NOMO-1 (cell line): ENCODE measurements around the gene SULT2B1.
"Not testable (repeated sequence)": the region's sequence is repeated elsewhere in the genome, so short reads cannot be mapped to it uniquely, and the experiment has no call there.

Experiments used
- DNase-seq, 2 experiments: peaks; one replicate each; lab custom pipeline; 2025; ENCODE audit not compliant: unreplicated experiment in 2 of 2; lab: John Stamatoyannopoulos, UW

Gene SULT2B1

GRCh38 chr19:48556825-48557224, 4.9 kb downstream of the SULT2B1 start:
- DNase-seq, result no peak

GRCh38 chr19:48558018-48558684, 6.2 kb downstream of the SULT2B1 start:
- no peak for DNase-seq

DNA sequence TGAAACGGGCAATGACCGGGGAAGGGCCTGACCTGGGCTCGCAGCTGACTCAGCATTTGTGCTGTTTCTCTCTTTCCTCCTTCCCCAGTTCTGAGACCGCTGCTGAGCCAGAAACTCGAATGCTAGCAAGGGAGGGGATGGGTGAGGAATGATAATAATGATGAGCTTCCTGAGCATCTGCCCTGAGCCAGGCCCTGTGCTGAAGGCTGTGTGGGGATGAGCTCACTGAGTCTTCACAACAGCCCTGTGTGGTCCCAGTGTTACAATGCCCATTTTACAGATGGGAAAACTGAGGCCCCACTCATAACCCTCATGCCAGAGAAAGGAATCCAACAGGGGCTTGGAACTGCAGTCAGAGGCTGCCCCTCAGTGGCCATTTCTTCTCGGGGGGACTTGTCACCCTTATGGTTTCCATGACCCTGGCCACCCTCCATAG, 8.1 kb downstream of the SULT2B1 start:
- no peak for DNase-seq

- DNase-seq, result no peak
Measured at GRCh38 chr19:48561412-48561811, 9.4 kb downstream of the SULT2B1 start.

- DNase-seq, result no peak
Measured at GRCh38 chr19:48565090-48565489, 13.1 kb downstream of the SULT2B1 start.

GRCh38 chr19:48568345-48568886, 16.4 kb downstream of the SULT2B1 start:
- DNase-seq, result no peak

- DNase-seq, result no peak
Measured at GRCh38 chr19:48569814-48570213, 17.8 kb downstream of the SULT2B1 start.

DNA sequence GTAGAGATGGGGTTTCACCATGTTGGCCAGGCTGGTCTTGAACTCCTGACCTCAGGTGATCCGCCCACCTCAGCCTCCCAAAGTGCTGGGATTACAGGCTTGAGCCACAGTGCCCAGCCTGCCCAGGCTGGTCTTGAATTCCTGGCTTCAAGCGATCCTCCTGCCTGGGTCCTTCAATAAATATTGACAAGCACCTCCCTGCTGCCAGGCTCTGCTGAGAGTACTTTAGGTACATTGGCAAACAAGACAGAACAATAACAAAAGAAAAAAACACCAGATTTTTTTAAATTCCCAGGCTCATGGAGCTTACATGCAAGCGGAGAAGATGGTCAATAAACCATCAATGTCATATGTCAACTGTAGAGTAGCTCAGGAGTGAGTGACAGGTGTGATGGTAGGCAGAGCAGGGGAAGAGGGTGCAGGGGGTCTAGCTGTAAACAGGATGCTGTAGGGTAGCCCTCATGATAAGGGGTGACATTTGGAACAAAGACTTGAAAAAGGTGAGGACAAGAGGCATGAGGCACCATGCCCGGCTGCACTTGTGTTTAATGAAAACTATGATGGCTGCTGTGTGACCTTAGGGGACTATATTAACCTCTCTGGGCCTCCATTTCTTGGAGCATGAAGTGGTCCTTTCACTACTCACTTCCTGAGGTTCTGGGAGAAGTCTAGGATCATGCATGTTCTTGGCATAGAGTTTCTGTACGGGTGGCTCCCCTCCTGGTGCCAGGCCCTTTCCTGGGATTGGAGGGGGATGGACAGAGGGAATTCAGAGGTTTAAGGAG, 19.6 kb downstream of the SULT2B1 start:
- no peak for DNase-seq

- DNase-seq, result no peak
Measured at GRCh38 chr19:48573163-48573505, 21.2 kb downstream of the SULT2B1 start.

DNA sequence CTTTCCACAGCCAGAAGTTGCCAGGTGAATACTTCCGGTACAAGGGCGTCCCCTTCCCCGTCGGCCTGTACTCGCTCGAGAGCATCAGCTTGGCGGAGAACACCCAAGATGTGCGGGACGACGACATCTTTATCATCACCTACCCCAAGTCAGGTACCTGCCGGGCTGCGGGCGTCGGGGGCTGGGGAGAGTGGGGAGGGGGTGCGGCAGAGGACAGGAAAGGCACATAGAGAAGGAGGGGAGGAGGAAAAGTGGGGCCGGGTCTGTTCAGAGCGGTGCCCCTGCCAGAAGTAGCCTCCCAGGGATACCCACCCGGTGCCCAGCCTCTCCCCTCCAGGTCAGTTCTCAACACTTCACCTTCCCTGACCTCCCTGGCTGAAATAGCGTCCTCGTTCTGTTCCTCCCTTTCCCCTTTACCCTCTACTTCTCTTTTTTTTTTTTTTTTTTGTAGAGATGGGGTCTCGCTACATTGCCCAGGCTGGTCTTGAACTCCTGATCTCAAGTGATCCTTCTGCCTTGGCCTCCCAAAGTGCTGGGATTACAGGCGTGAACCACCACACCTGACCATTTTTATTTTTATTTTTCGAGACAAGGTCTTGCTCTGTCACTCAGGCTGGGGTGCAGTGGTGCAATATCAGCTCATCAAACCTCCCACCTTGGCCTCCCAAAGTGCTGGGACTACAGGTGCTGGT, 24.1 kb downstream of the SULT2B1 start:
- no peak for DNase-seq

GRCh38 chr19:48577908-48578307, 25.9 kb downstream of the SULT2B1 start:
- not testable (repeated sequence) for DNase-seq

DNA sequence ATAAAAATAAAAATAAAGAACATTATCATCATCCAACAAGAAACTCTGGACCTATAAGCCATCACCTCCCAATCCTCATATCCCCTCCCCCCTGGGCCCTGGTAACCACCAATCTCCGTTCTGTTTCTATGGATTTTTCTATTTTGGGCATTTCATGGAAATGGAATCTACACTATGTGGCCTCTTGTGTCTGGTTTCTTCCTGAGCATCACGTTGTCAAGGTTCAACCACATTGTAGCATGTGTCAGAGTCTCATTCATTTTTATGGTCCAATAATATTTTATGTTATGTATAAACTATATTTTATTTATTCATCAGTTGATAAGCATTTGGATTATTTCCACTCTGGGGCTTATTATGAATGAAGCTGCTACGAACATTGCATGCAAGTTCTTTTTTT, 26.9 kb downstream of the SULT2B1 start:
- no peak for DNase-seq

DNA sequence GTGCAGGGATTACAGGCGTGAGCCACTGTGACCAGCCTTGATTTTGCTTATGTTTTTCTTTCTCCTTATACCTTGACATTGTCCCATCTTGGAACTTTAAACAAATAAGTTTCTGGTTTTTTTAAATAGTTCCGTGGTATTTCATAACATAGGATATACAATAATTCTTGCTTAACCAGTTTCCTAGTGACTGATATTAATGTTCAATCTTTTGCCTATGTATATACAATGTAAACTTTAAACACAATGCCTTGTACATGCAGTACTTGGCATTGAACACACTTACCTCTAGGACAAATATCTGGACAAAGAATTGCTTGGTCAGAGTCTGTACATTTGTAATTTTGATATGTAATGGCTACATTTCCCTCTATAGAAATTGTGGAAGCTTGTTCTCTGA, 30.2 kb downstream of the SULT2B1 start:
- DNase-seq, result no peak

GRCh38 chr19:48587387-48587786, 35.4 kb downstream of the SULT2B1 start:
- DNase-seq, result no peak

DNA sequence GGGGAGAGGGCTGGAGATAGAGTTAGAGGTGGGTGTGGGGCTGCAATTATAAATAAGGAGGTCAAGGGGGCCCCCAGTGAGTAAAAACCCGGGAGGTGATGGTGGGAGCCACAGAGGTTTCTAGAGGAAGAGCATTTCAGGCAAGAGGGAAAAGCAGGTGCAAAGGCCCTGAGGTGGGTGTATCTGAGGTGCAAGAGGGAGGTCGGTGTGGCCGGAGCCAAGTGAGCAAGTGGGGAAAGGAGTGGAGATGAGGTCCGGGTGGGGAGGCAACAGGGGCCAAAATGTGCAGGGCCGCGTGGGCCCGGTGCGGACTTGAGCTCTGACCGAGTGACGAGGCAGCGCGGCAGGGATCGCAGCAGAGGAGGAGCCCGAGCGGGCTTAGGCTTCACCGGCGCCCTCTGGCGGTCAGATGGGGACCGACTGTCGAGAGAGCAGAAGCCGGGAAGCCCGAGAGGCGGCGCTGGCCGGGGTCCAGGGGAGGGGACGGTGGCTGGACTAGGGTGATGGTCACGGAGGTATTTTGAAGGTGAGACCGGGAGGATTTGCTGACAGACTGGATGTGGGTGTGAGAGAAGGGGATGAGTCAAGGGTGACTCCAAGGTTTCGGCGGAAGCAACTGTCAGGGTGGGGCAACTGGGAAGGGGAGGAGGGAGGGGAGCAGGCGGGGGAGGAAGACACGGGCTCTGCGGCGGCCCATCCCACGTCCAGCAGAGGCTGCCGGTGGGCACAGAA, 36.9 kb downstream of the SULT2B1 start:
- peak; percentile 82 to 84 for DNase-seq

DNA sequence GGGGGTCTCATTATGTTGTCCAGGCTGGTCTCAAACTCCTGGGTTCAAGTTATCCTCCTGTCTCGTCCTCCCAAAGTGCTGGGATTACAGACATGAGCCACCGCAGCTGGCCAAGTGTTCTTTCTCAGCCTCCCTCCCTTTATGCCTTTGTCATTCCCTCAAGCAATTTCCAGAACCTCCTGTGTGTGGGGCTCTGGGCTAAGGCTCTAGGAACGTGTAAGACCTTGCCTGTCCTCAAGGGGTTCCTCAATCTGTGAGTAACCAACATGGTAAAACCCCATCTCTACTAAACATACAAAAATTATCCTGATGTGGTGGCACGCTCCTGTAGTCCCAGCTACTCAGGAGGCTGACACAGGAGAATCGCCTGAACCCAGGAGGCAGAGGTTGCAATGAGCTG, 39.0 kb downstream of the SULT2B1 start:
- no peak for DNase-seq

DNA sequence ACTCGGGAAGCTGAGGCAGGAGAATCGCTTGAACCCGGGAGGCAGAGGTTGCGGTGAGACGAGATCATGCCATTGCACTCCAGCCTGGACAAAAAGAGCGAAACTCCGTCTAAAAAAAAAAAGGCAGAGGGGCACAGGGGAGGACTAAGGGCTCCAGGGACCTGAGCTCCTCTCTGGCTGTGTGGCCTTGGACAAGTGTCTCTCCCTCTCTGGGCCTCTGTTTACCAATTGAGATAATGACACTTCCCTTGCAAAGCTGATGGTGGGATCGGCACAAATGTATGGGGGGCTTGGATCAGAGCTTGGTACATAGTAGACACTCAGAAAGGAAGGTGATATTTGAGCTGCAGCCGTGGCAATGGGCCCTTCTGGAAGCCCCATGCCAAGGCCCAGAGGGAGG, 43.2 kb downstream of the SULT2B1 start:
- no peak for DNase-seq

DNA sequence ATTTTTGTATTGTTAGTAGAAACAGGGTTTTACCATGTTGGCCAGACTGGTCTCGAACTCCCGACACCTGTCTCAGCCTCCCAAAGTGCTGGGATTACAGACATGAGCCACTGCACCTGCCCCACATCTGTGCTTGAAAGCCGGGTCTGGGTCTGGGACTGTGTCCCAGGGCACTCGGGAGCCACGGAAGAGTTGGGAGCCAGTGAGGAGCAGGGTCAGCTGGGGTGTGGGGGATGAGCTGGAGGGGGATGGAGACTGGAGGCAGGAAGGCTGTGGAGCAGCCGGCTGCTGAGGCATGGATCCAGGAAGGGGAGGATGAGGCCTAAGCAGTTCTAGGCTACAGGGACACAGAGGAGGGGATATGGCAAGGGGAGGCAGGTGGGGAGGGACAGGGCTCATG, 43.9 kb downstream of the SULT2B1 start:
- DNase-seq, result no peak

DNA sequence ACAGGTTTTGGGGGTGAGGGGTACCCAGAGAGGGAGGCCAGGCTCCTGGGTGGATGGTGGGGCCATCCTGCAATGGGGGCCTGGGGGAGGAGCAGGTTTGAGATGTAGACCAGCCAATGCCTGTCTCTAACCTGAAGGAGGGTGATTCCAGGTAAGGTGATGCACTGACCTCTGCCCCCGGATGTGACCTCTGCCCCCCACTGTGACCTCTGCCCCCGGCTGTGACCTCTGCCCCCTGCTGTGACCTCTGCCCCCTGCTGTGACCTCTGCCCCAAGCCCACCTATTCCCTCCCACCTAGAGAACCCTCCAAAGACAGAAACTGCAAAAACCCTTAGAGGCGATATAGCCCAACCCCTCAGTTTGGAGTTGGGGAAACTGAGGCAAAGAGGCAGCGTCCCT, 44.3 kb downstream of the SULT2B1 start:
- DNase-seq, result no peak

DNA sequence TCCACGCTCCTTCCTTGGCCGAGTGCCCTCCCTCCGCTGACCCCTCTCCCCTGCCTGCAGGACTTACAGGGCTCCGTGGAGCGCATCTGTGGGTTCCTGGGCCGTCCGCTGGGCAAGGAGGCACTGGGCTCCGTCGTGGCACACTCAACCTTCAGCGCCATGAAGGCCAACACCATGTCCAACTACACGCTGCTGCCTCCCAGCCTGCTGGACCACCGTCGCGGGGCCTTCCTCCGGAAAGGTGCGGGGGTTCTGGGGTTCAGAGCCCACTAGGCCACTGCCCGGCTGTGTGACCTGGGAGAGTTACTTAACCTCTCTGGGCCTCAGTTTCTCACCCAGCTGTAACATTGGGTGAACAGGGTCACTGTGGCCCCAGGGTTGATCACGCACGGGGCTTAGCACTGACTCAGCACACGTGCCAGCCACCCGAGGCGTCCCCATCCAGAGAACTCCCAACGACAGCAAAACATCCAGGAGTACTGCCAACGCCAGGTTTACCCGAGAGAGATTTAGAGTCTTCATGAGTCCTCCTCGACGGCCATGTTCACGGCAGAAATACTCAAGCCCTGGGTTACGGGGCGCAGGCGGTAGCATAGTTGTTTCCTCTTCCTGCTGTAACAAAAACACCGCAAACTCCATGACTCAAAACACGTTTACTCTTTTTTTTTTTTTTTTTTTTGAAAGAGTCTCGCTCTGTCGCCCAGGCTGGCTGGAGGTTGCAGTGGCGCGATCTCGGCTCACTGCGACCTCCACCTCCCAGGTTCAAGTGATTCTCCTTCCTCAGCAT, 44.9 kb downstream of the SULT2B1 start:
- DNase-seq, result peak; percentile 20 to 58
